HG02610 (cell line): ENCODE results near the gene SLC39A6.
"Not testable (repeated sequence)": the region's sequence is repeated elsewhere in the genome, so short reads cannot be mapped to it uniquely, and the experiment has no call there.

ENCODE experiments used
- ATAC-seq: cut with Tn5 transposase; IDR thresholded peaks from one replicate; pipeline ENCODE4 v1.9.1; 2021; ENCODE audit warnings: mild to moderate bottlenecking, moderate library complexity; ENCODE audit not compliant: unreplicated experiment

The SLC39A6 gene

GRCh38 chr18:36066001-36066400, 63.1 kb downstream of the SLC39A6 start:
- no peak for ATAC-seq

- not testable (repeated sequence) for ATAC-seq
These were observed 64.4 kb downstream of the SLC39A6 start for GRCh38 chr18:36064809-36065079.

DNA sequence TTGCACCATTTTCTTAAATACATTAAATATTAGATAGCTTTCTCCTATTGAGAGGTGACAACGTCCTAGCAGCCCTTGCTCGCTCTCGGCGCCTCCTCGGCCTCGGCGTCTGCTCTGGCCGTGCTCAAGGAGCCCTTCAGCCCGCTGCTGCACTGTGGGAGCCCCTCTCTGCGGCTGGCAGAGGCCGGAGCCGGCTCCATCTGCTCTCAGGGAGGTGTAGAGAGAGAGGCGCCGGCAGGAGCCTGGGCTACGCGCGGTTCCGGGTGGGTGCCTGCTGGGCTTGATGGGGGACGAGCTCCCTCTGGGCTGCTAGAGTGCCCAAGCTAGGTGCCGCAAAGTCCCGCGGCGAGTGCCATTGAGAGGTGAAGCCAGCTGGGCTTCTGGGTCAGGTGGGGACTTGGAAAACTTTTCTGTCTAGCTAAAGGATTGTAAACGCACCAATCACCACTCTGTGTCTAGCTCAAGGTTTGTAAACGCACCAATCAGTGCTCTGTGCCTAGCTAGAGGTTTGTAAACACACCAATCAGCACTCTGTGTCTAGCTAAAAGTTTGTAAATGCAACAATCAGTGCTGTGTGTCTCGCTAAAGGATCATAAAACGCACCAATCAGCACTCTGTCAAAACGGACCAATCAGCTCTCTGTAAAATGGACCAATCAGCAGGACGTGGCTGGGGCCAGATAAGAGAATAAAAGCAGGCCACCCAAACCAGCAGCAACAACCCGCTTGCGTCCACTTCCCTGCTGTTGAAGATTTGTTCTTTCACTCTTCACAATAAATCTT, 64.9 kb downstream of the SLC39A6 start:
- no peak for ATAC-seq

- no peak for ATAC-seq
These were observed 70.5 kb downstream of the SLC39A6 start for GRCh38 chr18:36058674-36059073.
